CD14-positive monocyte (primary cell): Measurements from ENCODE around the gene DNAH7. TPM values are rescaled to one million over a fixed set of nuclear protein-coding genes. Genes with fewer than 3 reads are reported as not detected.

Source experiments
- polyA plus RNA-seq, 3 donors: library from polyadenylated mRNA; depleted of rRNA in 1 of 3; unstranded in 2 of 3; stranded (reverse) in 1 of 3; fragments of 300-500 nt in 2 of 3; fragments of >200 nt in 1 of 3; fragmentation: Illumina TruSeq in 2 of 3; gene quantifications; 1 replicate in 2 of 3; 2 replicates in 1 of 3; pipeline ENCODE4 v1.2.3, GENCODE V29; 2012 to 2021

DNAH7 gene
- polyA plus RNA-seq, 3 donors: 0.07 TPM; not detected in 2

Other genes with a start within 250 kb of the DNAH7 start
- gene STK17B, start 102.7 kb upstream of the DNAH7 start, polyA plus RNA-seq: 100 to 1,000 TPM; 171 to 296 (median 244) TPM